GM18907 (cell line): ENCODE measurements around the gene PNKP.

ENCODE experiments used
- ATAC-seq: cut with Tn5 transposase; IDR thresholded peaks from one replicate; pipeline ENCODE4 v1.9.1; 2021; ENCODE audit warnings: mild to moderate bottlenecking, moderate library complexity; ENCODE audit not compliant: unreplicated experiment

Gene PNKP

GRCh38 chr19:49866933-49867782 lies at the start of gene PNKP:
TSS of gene PNKP (minus strand) at chr19:49867576. CDS start at chr19:49867204, 372 bp downstream.
- ATAC-seq = peak; percentile 48

GRCh38 chr19:49915271-49915670 lies 47.9 kb upstream of the PNKP start:
- ATAC-seq = no peak

GRCh38 chr19:49913720-49914119 lies 46.3 kb upstream of the PNKP start:
- ATAC-seq = no peak

- ATAC-seq = no peak
These were observed 45.7 kb upstream of the PNKP start for GRCh38 chr19:49912965-49913685.

- ATAC-seq = peak; percentile 49
These were observed 44.2 kb upstream of the PNKP start for GRCh38 chr19:49911381-49912145.

GRCh38 chr19:49910179-49910578 lies 42.8 kb upstream of the PNKP start:
- ATAC-seq = no peak

GRCh38 chr19:49908480-49909420 lies 41.4 kb upstream of the PNKP start:
- ATAC-seq = no peak

GRCh38 chr19:49907745-49908446 lies 40.5 kb upstream of the PNKP start:
- ATAC-seq = no peak

GRCh38 chr19:49906879-49907564 lies 39.6 kb upstream of the PNKP start:
- no peak for ATAC-seq

- ATAC-seq = no peak
These were observed 36.8 kb upstream of the PNKP start for GRCh38 chr19:49904136-49904535.

GRCh38 chr19:49896863-49897621 lies 29.7 kb upstream of the PNKP start, which contains the start of gene IL4I1:
TSS of gene IL4I1 (minus strand) at chr19:49896887. CDS start at chr19:49896160, 727 bp downstream.
- ATAC-seq = peak; percentile 61

GRCh38 chr19:49895566-49896297 lies 28.4 kb upstream of the PNKP start:
- no peak for ATAC-seq

GRCh38 chr19:49894879-49895565 lies 27.6 kb upstream of the PNKP start:
- ATAC-seq = peak; percentile 31

GRCh38 chr19:49894011-49894664 lies 26.8 kb upstream of the PNKP start:
- ATAC-seq = no peak

- no peak for ATAC-seq
These were observed 25.3 kb upstream of the PNKP start for GRCh38 chr19:49892716-49893115.

- ATAC-seq = no peak
These were observed 24.0 kb upstream of the PNKP start for GRCh38 chr19:49891393-49891792.
